MM.1S (cell line): ENCODE data around the gene GPR32.

Source experiments
- EZH2 ChIP-seq: fragments of 300-600 bp; sonication (generic); optimal IDR thresholded peaks from 2 replicates; pipeline ENCODE3; 2017; ENCODE audit warnings: low read depth, mild to moderate bottlenecking, antibody characterized with exemption, low read length, mixed read lengths
- TF ChIP-seq, protein P1 (sequence below): fragments of 300-600 bp; sonication (generic); IDR thresholded peaks from 2 replicates; pipeline ENCODE4 v1.5.1; 2016; ENCODE audit warnings: antibody characterized with exemption, low read length, mixed read lengths

DNA sequence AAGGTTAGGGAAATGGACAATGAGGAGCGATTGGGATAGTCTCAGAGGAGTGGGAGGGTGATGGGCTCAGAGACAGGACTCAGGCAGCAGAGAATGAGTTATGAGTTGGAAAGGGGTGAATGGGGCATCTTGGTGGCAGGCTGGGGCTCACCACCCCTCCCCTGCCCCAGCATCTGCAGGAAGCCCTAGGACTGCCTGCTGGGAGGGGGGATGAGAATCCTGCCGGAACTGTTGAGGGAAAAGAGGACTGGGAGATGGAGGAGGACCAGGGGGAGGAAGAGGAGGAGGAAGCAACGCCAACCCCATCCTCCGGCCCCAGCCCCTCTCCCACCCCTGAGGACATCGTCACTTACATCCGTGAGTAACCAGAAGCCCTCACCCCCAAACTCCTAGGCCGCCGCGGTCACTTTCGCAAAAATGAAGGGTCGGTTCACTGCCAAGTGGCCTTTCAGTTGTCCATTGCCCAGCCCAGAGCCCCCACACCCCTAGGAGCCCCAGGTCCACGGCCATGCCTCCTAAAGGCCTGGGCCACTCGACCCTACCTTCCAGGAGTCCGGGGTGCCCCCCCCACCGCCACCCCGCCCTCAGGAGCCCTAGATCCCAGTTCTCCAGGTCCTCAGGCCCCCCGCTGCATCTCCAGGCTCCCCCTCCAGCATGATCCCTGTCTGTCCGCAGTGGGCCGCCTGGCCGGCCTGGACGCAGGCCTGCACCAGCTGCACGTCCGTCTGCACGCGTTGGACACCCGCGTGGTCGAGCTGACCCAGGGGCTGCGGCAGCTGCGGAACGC is 46.3 kb upstream of the GPR32 start:
- TF ChIP-seq, protein P1, sequence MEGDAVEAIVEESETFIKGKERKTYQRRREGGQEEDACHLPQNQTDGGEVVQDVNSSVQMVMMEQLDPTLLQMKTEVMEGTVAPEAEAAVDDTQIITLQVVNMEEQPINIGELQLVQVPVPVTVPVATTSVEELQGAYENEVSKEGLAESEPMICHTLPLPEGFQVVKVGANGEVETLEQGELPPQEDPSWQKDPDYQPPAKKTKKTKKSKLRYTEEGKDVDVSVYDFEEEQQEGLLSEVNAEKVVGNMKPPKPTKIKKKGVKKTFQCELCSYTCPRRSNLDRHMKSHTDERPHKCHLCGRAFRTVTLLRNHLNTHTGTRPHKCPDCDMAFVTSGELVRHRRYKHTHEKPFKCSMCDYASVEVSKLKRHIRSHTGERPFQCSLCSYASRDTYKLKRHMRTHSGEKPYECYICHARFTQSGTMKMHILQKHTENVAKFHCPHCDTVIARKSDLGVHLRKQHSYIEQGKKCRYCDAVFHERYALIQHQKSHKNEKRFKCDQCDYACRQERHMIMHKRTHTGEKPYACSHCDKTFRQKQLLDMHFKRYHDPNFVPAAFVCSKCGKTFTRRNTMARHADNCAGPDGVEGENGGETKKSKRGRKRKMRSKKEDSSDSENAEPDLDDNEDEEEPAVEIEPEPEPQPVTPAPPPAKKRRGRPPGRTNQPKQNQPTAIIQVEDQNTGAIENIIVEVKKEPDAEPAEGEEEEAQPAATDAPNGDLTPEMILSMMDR, result no peak
- no peak for TF ChIP-seq EZH2
